WERI-Rb-1 (cell line): Measurements from ENCODE around the gene SGIP1.

Source experiments
- DNase-seq: peaks from one replicate; pipeline ENCODE4 v3.0.0-alpha.2; 2020
- H3K27ac ChIP-seq: fragments of 250-450 bp; sonication (Bioruptor Pico); 2 replicates; pipeline ENCODE4 v1.5.1; 2020; ENCODE audit warnings: mild to moderate bottlenecking, moderate library complexity
- H3K27me3 ChIP-seq: fragments of 250-450 bp; sonication (Bioruptor Pico); 2 replicates; pipeline ENCODE4 v1.5.1; 2021; ENCODE audit warnings: mild to moderate bottlenecking, low read depth, moderate library complexity; ENCODE audit not compliant: insufficient read depth, severe bottlenecking
- H3K36me3 ChIP-seq: fragments of 250-450 bp; sonication (Bioruptor Pico); 2 replicates; pipeline ENCODE4 v1.5.1; 2020; ENCODE audit warnings: mild to moderate bottlenecking, moderate library complexity
- H3K4me3 ChIP-seq: 2 replicates; pipeline ENCODE4 v1.5.1; 2011; ENCODE audit warnings: low read depth, mild to moderate bottlenecking, control low read depth, low read length
- H3K9me3 ChIP-seq: fragments of 250-450 bp; sonication (Bioruptor Pico); 2 replicates; pipeline ENCODE4 v1.5.1; 2021; ENCODE audit warnings: mild to moderate bottlenecking, moderate library complexity; ENCODE audit not compliant: severe bottlenecking
- TF ChIP-seq, protein P1 (sequence below): IDR thresholded peaks from 2 replicates; pipeline ENCODE4 v1.5.1; 2011; ENCODE audit warnings: low read depth, mild to moderate bottlenecking, control low read depth, inconsistent platforms, low read length

SGIP1 gene

DNA sequence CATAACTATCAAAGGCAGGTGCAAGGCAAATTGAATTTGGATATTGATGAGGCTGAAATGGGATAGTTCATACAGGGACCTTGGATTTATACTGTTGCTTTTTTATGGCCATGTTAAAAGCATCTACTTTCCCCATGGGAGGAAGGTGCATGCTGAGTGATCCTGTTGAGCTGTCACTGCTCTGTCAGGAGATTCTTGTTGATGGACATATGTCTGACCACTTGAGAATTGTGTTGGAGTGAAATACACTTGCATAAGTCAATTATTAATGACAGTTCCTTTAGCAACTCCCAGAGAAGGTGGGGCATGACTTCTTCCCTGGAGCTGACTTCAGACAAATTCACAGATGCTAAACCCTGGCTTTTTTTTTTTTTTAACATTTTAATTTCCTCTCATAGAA is 159.9 kb downstream of the SGIP1 start:
- no peak overlapping the region for H3K4me3 ChIP-seq
- H3K27ac ChIP-seq, result no peak overlapping the region
- TF ChIP-seq, protein P1, sequence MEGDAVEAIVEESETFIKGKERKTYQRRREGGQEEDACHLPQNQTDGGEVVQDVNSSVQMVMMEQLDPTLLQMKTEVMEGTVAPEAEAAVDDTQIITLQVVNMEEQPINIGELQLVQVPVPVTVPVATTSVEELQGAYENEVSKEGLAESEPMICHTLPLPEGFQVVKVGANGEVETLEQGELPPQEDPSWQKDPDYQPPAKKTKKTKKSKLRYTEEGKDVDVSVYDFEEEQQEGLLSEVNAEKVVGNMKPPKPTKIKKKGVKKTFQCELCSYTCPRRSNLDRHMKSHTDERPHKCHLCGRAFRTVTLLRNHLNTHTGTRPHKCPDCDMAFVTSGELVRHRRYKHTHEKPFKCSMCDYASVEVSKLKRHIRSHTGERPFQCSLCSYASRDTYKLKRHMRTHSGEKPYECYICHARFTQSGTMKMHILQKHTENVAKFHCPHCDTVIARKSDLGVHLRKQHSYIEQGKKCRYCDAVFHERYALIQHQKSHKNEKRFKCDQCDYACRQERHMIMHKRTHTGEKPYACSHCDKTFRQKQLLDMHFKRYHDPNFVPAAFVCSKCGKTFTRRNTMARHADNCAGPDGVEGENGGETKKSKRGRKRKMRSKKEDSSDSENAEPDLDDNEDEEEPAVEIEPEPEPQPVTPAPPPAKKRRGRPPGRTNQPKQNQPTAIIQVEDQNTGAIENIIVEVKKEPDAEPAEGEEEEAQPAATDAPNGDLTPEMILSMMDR, result no peak
- no peaks in the 10 kb centered on the region for H3K27me3 ChIP-seq
- H3K9me3 ChIP-seq, result no peaks in the 10 kb centered on the region
- no peaks in the 10 kb centered on the region; the same call in 1 of the 2 replicates for H3K36me3 ChIP-seq
- no peak for DNase-seq

- H3K4me3 ChIP-seq, result no peak overlapping the region
- no peak overlapping the region for H3K27ac ChIP-seq
- TF ChIP-seq, protein P1, result no peak
- no peak for DNase-seq
- no peaks in the 10 kb centered on the region for H3K9me3 ChIP-seq
- H3K27me3 ChIP-seq, result no peaks in the 10 kb centered on the region
- no peaks in the 10 kb centered on the region; the same call in 1 of the 2 replicates for H3K36me3 ChIP-seq
These were observed 161.2 kb downstream of the SGIP1 start for GRCh38 chr1:66695116-66695515.

DNA sequence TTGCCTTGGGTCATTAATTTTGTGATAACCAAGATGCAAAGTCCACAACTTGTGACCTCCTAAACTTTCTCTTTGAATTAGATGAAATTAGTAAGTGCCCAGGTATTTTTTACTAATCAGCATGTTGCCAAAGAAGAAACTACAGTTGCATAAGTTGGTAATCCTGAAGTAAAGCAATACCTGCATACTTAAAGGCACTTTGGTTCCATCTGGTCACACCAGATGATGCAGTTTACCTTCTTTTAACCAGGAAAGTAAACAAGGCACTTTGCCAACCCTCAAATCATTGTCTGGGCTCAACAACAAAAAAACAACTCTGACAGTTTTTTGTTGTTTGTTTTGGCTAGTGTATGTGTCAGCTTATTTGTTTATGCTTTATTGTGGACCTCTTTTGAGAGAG is 162.8 kb downstream of the SGIP1 start:
- TF ChIP-seq, protein P1, result no peak
- Histone ChIP-seq H3K36me3 (no peaks in the 10 kb centered on the region; the same call in 1 of the 2 replicates), H3K4me3 (no peak overlapping the region), H3K27ac (no peak overlapping the region), H3K27me3 (no peaks in the 10 kb centered on the region), H3K9me3 (no peaks in the 10 kb centered on the region)
- DNase-seq, result no peak

DNA sequence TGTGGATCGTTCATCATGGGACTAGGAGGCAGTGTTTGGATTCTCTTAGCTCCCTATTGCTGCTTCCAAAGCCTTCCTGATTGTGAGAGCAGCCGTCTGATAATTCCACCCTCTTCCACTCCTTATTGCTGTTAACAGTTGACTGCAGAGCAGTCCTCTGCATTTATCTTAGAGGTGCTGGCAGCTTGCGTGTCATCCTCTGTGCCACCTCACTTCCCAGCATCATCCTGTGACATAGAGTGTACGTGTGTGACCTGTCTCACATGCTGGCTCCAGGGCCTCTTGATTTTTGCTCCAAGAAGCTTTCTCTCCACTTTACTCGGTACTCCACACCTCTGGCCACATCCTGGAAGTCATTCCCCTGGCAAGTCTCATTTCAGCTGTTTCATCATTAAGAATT is 165.3 kb downstream of the SGIP1 start:
- Histone ChIP-seq H3K27me3 (no peaks in the 10 kb centered on the region), H3K9me3 (no peaks in the 10 kb centered on the region), H3K36me3 (no peaks in the 10 kb centered on the region), H3K4me3 (no peak overlapping the region), H3K27ac (no peak overlapping the region)
- DNase-seq, result no peak
- TF ChIP-seq, protein P1, result no peak

GRCh38 chr1:66704177-66704875 is 170.4 kb downstream of the SGIP1 start:
- no peaks in the 10 kb centered on the region for H3K9me3 ChIP-seq
- H3K4me3 ChIP-seq, result no peak overlapping the region
- H3K27me3 ChIP-seq, result no peaks in the 10 kb centered on the region
- TF ChIP-seq, protein P1, result no peak
- H3K27ac ChIP-seq, result no peak overlapping the region
- DNase-seq, result no peak
- H3K36me3 ChIP-seq, result no peaks in the 10 kb centered on the region

DNA sequence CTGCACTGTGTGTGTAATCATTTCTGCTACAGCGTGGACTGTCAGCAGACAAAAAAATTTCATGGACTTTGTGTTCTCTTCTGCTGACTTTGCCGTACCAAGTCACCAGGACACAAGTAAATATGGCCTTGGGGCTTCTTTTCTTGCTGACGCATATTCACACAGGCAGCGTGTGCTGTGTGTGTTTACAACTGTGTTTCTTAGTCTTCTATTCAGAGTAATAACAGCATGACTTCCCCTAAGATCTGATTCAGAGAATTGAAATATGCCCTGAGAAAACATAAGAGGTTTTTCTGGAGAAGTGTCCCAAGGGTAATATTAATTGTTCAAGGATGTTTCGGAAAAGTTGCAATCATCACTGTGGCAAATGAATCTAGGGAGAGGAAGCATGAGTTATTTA is 171.2 kb downstream of the SGIP1 start:
- H3K4me3 ChIP-seq, result no peak overlapping the region
- H3K9me3 ChIP-seq, result no peaks in the 10 kb centered on the region
- TF ChIP-seq, protein P1, result no peak
- DNase-seq, result no peak
- no peaks in the 10 kb centered on the region for H3K27me3 ChIP-seq
- H3K27ac ChIP-seq, result no peak overlapping the region
- H3K36me3 ChIP-seq, result no peaks in the 10 kb centered on the region
